Fibroblast of villous mesenchyme (primary cell): ENCODE measurements around the gene PIK3R5. TPM values are rescaled to one million over a fixed set of nuclear protein-coding genes. Genes with fewer than 3 reads are reported as not detected.

Source experiments
- DNase-seq: peaks from one replicate; pipeline ENCODE4 v3.0.0-alpha.2; 2010; ENCODE audit warnings: low read depth
- H3K4me3 ChIP-seq: 2 replicates; pipeline ENCODE4 v1.5.1; 2011; ENCODE audit warnings: low read depth, mild to moderate bottlenecking, low read length
- CTCF ChIP-seq: IDR thresholded peaks from 2 replicates; pipeline ENCODE4 v1.5.1; 2012; ENCODE audit warnings: low read depth, mild to moderate bottlenecking, low read length; ENCODE audit not compliant: insufficient read depth
- total RNA-seq: library from RNA; depleted of rRNA; stranded (reverse); fragments of >200 nt; gene quantifications from 2 replicates; pipeline ENCODE4 v1.2.3, GENCODE V29; 2012

PIK3R5 gene
- total RNA-seq, 1 donor = not detected

DNA sequence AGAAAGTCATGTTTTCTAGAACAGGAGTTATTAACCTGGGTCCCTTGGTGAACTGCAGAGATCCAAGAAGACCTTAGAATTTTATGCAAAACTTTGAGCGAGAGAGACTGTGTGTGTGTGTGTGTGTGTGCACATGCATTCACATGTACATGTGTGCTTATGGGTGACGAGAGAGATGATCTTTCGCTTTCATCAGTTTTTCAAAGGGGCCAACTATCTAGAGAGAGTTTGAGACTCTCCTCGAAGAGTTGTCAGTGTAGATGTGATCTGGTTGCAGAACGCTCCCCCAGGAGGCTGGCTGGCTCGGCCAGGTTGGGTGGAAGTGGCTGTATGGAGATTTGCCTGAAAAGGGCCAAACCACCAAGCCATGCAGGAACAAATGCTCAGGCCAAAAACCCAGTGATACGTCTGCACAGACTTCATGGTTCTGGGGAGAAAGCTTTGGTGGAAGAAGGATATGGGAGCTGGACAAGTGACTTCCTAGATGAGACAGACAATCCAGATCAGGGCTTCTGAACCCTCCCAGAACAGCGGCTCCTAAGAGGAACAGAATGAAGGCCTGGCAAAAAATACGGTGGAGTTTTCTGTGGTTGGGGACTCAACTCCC is 6.1 kb downstream of the PIK3R5 start:
- DNase-seq = no peak
- H3K4me3 ChIP-seq = no peak overlapping the region
- TF ChIP-seq CTCF = no peak

DNA sequence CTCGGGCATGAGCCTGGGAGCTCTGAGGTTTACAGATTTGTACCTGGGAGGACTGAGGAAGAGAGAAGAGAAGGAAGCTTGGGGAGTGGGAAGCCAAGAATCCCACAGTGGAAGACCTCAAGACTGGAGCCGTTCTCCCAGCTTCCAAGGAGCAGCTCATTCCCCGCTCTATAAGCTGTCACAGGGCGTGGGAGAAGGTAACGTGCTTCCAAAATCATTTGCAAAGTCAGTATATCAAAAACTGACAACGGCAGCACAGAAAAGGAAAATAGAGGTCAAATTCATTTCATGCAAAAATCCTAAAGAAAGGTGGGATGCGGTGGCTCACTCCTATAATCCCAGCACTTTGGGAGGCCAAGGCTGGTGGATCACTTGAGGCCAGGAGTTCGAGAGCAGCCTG is 7.8 kb downstream of the PIK3R5 start:
- no peak for TF ChIP-seq CTCF
- no peak for DNase-seq
- no peak overlapping the region for H3K4me3 ChIP-seq

- DNase-seq = no peak
- TF ChIP-seq CTCF = no peak
- no peak overlapping the region for H3K4me3 ChIP-seq
Observed at GRCh38 chr17:8956465-8956902, 9.0 kb downstream of the PIK3R5 start.

GRCh38 chr17:8955021-8955959 is 10.2 kb downstream of the PIK3R5 start:
- no peak for DNase-seq
- no peak overlapping the region for H3K4me3 ChIP-seq
- TF ChIP-seq CTCF = no peak

- TF ChIP-seq CTCF = no peak
- no peak for DNase-seq
- no peak overlapping the region for H3K4me3 ChIP-seq
Observed at GRCh38 chr17:8954339-8954738, 11.2 kb downstream of the PIK3R5 start.

DNA sequence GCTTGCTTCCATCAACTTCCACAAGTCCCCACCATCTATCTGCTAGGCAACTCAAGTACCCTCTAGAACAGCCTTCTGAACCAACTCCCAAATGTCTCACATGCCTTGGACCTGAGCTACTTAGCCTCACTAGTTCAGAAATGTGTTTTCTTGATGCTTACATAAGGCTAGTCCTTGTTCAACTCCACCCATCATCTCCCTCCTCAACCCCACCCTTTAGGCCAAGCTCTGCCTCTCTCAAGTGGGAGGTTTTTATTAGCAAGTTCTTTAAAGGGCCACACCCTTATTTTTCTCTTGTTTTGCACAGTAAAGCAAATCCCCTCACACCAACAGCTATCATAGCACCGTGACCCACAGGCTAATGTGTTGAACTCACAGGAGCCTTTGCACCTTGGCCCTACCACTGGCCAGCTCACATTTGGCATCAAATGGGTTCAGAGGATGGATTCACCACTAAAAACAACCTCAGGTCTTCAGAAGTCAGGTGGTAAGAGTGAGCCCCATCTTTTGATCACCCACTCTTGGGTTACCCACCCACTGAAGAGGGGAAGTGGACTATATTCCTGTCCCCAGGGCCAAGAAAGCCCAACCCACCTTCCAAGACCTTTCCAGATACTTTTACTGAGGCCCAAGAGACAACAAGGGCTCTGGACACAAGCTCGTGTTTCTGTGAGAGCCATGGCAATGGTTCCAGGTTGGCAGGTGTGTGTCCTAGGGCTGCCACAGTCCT is 12.2 kb downstream of the PIK3R5 start:
- no peak for DNase-seq
- TF ChIP-seq CTCF = no peak
- no peak overlapping the region for H3K4me3 ChIP-seq
